Parathyroid adenoma (tissue), 2 donors: ENCODE measurements around the gene ARHGAP32.

Source experiments
- H2AFZ ChIP-seq: fragments of 300-600 bp; sonication (generic); one replicate; pipeline ENCODE4 v1.7.0; 2017; ENCODE audit warnings: antibody characterized with exemption, mild to moderate bottlenecking
- H3K27ac ChIP-seq: fragments of 300-600 bp; sonication (generic); one replicate; pipeline ENCODE4 v1.7.0; 2017
- H3K27me3 ChIP-seq: fragments of 300-600 bp; sonication (generic); one replicate; pipeline ENCODE4 v1.7.0; 2017; ENCODE audit warnings: low read length; ENCODE audit not compliant: control insufficient read depth, insufficient read depth
- H3K36me3 ChIP-seq: fragments of 300-600 bp; sonication (generic); one replicate; pipeline ENCODE4 v1.7.0; 2017; ENCODE audit warnings: low read length; ENCODE audit not compliant: control insufficient read depth, insufficient read depth
- H3K4me1 ChIP-seq: fragments of 300-600 bp; sonication (generic); one replicate; pipeline ENCODE4 v1.7.0; 2017; ENCODE audit warnings: control low read depth
- H3K4me2 ChIP-seq: fragments of 300-600 bp; sonication (generic); one replicate; pipeline ENCODE4 v1.7.0; 2017; ENCODE audit warnings: low read length
- H3K4me3 ChIP-seq: fragments of 300-600 bp; sonication (generic); one replicate; pipeline ENCODE4 v1.7.0; 2017; ENCODE audit warnings: low read depth, low read length
- H3K79me2 ChIP-seq: fragments of 300-600 bp; sonication (generic); one replicate; pipeline ENCODE4 v1.7.0; 2017; ENCODE audit warnings: control low read depth
- H3K9ac ChIP-seq: fragments of 300-600 bp; sonication (generic); one replicate; pipeline ENCODE4 v1.7.0; 2017; ENCODE audit warnings: mild to moderate bottlenecking
- H3K9me3 ChIP-seq: fragments of 300-600 bp; sonication (generic); one replicate; pipeline ENCODE4 v1.7.0; 2017; ENCODE audit warnings: low read length; ENCODE audit not compliant: control insufficient read depth
- CTCF ChIP-seq: fragments of 300-600 bp; sonication (generic); IDR thresholded peaks from one replicate; pipeline ENCODE4 v1.7.0; 2017; ENCODE audit warnings: antibody characterized with exemption, mild to moderate bottlenecking
- donor health status: primary hyperparathyroidism.

Gene ARHGAP32

GRCh38 chr11:129209891-129210830, 18.0 kb upstream of the ARHGAP32 start:
- no peaks in the 10 kb centered on the region for H3K27me3 ChIP-seq
- peaks cover 2% of the 10 kb centered on the region for H3K79me2 ChIP-seq
- no peak overlapping the region for H3K4me2 ChIP-seq
- no peaks in the 10 kb centered on the region for H3K9me3 ChIP-seq
- no peaks in the 10 kb centered on the region for H3K36me3 ChIP-seq
- H2AFZ ChIP-seq: no peak overlapping the region
- H3K9ac ChIP-seq: no peak overlapping the region
- no peak overlapping the region for H3K4me3 ChIP-seq
- TF ChIP-seq CTCF: no peak
- no peaks in the 10 kb centered on the region for H3K4me1 ChIP-seq
- no peak overlapping the region for H3K27ac ChIP-seq

DNA sequence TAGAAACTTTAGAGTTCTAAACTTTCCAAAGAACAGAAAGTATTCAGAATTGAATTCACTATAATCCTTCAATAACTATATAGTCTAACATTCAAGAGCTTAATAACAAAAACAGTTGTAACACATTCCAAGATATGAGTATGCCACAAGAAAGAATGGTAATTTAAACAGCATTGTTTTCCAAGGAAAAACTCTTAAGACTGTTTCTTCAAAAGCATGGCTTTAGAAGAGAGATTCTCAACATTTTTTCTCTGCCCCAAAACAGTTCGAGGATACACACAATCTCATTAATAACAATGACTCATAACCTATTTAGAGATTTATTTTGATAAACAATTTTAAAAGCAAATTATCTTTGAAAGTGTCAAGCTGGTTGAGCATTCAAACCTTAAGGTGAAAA, 16.7 kb upstream of the ARHGAP32 start:
- H3K4me3 ChIP-seq: no peak overlapping the region
- no peak for TF ChIP-seq CTCF
- H3K4me2 ChIP-seq: no peak overlapping the region
- H3K4me1 ChIP-seq: no peaks in the 10 kb centered on the region
- no peaks in the 10 kb centered on the region for H3K27me3 ChIP-seq
- no peak overlapping the region for H3K9ac ChIP-seq
- no peak overlapping the region for H2AFZ ChIP-seq
- peaks cover 2% of the 10 kb centered on the region for H3K79me2 ChIP-seq
- H3K9me3 ChIP-seq: no peaks in the 10 kb centered on the region
- H3K36me3 ChIP-seq: no peaks in the 10 kb centered on the region
- no peak overlapping the region for H3K27ac ChIP-seq

GRCh38 chr11:129204150-129204838, 12.2 kb upstream of the ARHGAP32 start:
- Histone ChIP-seq H3K4me1 (no peaks in the 10 kb centered on the region), H3K9ac (no peak overlapping the region), H3K27ac (no peak overlapping the region), H3K36me3 (no peaks in the 10 kb centered on the region), H3K4me2 (no peak overlapping the region), H2AFZ (no peak overlapping the region), H3K27me3 (no peaks in the 10 kb centered on the region), H3K9me3 (no peaks in the 10 kb centered on the region), H3K4me3 (no peak overlapping the region), H3K79me2 (peaks cover 4% of the 10 kb centered on the region)
- TF ChIP-seq CTCF: no peak

- Histone ChIP-seq H3K27me3 (no peaks in the 10 kb centered on the region), H3K4me2 (no peak overlapping the region), H3K4me1 (no peaks in the 10 kb centered on the region), H3K36me3 (no peaks in the 10 kb centered on the region), H3K27ac (no peak overlapping the region), H3K79me2 (peaks cover 4% of the 10 kb centered on the region), H3K4me3 (no peak overlapping the region), H3K9ac (no peak overlapping the region), H2AFZ (no peak overlapping the region), H3K9me3 (no peaks in the 10 kb centered on the region)
- TF ChIP-seq CTCF: no peak
These were observed 10.5 kb upstream of the ARHGAP32 start for GRCh38 chr11:129202646-129203045.
